SH-SY5Y (cell line): Measurements from ENCODE around the gene CLPX.

Experiments used
- GATA2 ChIP-seq: IDR thresholded peaks from 2 replicates; pipeline ENCODE4 v1.6.1; 2011; ENCODE audit warnings: mild to moderate bottlenecking, low read depth, low read length
- GATA3 ChIP-seq: IDR thresholded peaks from 2 replicates; pipeline ENCODE4 v1.6.1; 2011; ENCODE audit warnings: low read depth, mild to moderate bottlenecking, low read length, moderate library complexity

DNA sequence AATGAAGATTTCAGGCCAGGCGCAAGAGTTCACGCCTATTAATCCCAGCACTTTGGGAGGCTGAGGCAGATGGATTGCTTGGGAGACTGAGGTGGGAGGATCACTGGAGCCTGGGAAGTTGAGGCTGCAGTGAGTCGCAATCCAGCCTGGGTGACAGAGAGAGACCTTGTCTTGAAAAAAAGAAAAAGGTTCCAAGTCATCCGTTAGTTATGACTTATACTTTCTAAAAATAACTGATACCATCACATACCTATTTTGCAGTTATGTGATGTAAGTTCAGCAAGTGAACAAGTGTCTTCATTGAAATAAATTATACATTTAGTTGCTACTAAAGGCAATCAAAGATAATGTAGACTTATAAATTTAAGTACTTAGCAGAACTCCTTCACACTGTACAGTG, 22.1 kb downstream of the CLPX start:
- TF ChIP-seq GATA3 (no peak), GATA2 (no peak)
